Ureter (tissue), 1 donor: Measurements from ENCODE around the gene ANKRD40. TPM values are rescaled to one million over a fixed set of nuclear protein-coding genes. Genes with fewer than 3 reads are reported as not detected.
"Not testable (repeated sequence)": the region's sequence is repeated elsewhere in the genome, so short reads cannot be mapped to it uniquely, and the experiment has no call there.

Source experiments
- DNase-seq: peaks from one replicate; pipeline ENCODE4 v3.0.0-alpha.2; 2020; ENCODE audit warnings: low spot score
- total RNA-seq: library from RNA; stranded (reverse); gene quantifications from one replicate; pipeline ENCODE4 v1.2.4, GENCODE V29; 2023
- donor health status: DM: yes; HTN: yes; CAD: no.

Gene ANKRD40
- total RNA-seq, 1 donor from 2014 or later = 42.5 TPM

GRCh38 chr17:50712641-50713040, 4.9 kb upstream of the ANKRD40 start:
- no peak for DNase-seq

- no peak for DNase-seq
These were observed 2.9 kb upstream of the ANKRD40 start for GRCh38 chr17:50710650-50711049.

- DNase-seq = no peak
These were observed 2.3 kb upstream of the ANKRD40 start for GRCh38 chr17:50710025-50710424.

GRCh38 chr17:50709053-50709452, 1.3 kb upstream of the ANKRD40 start:
- DNase-seq = not testable (repeated sequence)

GRCh38 chr17:50708050-50709000, 611 bp upstream of the ANKRD40 start:
- DNase-seq = no peak

DNA sequence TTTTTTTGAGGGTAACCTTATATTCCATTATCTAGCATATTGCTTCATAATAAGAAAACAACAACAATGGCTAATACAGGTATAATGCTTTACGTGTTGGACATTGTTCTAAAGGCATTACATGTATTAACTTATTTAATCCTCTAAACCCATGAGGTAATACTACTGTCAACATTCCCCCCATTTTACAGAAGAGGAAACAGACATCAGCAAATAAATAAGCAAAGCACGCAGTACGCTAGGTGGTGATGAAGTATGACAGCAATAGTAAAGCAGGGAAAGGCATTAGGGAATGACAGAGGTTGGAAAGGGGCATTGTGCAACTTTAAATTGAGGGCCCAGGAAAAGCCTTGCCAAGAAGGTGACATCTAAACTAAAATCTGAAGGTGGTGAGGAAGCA, 4.6 kb downstream of the ANKRD40 start:
- no peak for DNase-seq

DNA sequence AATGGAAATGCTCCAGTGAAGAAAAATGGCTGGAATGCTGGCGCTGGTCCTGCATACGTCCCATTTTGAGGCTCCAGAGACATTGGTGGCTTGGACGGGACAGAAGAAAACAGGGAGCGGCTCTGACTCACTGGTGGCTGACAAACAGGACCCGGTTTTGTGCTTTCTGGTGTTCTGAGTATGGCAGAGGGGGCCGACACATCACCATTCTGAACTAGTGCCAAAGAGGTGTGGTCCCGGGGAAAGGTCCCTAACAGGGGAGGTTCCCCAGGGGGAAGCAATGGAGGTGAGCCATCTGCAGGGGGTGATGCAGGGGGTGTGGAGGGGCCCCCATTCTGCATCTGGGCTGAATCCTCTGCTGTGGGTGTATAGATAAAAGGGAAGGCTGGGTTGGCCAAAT, 8.3 kb downstream of the ANKRD40 start:
- DNase-seq = peak; percentile 67

- no peak for DNase-seq
These were observed 9.9 kb downstream of the ANKRD40 start for GRCh38 chr17:50697663-50698272.

DNA sequence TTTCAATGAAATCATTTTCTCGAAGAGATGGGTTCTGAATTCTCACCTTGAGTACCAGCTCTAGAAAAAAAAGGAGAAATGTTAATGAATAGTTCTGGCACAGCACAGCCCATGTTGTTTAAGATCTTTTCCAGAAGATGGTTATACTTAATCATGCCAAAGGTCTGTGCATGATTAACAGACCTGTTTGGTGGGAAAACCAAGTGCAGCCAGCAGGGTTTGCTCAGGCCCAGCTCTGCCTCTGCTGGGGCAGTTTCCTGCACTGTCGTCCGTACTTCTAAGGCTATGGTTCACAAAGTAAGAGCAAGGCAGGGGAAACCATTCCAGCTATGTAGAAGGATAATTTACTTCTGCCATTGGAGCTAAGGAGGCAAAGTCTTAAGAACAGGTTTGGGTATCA, 10.7 kb downstream of the ANKRD40 start:
- no peak for DNase-seq

GRCh38 chr17:50696365-50696879, 11.3 kb downstream of the ANKRD40 start:
- no peak for DNase-seq

- no peak for DNase-seq
These were observed 14.6 kb downstream of the ANKRD40 start for GRCh38 chr17:50693036-50693682.

- DNase-seq = no peak
These were observed 15.2 kb downstream of the ANKRD40 start for GRCh38 chr17:50692448-50693035.

GRCh38 chr17:50691550-50692447, 15.9 kb downstream of the ANKRD40 start:
- no peak for DNase-seq

DNA sequence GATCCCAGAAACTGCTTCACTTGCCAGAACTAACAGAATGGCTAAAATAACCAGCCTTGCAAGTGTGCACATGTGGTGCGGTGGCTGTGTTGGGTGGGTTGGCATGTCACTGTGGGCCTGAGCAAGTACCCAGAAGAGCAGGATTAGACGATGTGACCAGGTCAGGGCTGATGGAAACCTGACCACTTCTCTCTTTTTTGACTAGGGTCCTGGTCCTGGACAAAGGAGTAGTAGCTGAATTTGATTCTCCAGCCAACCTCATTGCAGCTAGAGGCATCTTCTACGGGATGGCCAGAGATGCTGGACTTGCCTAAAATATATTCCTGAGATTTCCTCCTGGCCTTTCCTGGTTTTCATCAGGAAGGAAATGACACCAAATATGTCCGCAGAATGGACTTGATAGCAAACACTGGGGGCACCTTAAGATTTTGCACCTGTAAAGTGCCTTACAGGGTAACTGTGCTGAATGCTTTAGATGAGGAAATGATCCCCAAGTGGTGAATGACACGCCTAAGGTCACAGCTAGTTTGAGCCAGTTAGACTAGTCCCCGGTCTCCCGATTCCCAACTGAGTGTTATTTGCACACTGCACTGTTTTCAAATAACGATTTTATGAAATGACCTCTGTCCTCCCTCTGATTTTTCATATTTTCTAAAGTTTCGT, 16.7 kb downstream of the ANKRD40 start:
- DNase-seq = no peak

- DNase-seq = no peak
These were observed 17.5 kb downstream of the ANKRD40 start for GRCh38 chr17:50689956-50690886.

DNA sequence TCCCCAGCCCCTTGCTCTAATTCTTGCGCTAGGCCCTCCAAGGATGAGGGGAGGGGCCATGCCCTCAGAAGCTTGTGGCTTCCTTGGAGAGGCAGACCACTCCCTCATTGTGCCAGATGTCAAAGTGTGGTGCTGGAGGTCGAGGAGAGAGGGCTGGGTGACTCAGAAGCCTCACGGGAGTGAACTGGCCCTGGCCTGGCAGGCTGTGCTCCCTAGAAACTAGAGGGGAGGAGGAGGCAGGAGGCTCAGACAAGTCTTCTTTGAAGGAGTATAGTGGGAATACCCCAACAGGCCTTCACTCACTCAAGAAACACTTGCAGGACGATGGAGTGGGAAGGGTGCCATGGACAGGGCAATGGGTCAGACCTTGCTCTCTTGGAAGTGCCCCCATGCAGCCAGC, 18.5 kb downstream of the ANKRD40 start:
- no peak for DNase-seq

DNA sequence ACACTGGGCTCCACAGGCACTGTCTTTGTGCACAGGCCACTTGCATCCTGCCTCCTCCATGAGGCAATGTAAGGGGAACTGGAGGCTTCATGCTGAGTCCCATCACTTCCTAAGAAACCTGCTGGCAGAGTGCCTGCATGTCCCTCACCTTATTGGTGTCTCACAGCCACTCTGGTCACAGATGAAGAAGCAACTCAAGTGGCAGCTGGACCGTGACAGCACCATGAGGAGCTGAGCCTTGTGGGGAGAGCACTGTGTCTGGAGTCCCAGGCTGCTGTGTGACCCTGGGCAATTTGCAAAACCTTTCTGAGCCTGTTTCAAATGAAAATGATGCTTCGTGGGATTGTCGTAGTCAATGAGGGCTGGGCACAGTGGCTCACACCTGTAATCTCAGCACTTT, 19.5 kb downstream of the ANKRD40 start:
- DNase-seq = no peak

DNA sequence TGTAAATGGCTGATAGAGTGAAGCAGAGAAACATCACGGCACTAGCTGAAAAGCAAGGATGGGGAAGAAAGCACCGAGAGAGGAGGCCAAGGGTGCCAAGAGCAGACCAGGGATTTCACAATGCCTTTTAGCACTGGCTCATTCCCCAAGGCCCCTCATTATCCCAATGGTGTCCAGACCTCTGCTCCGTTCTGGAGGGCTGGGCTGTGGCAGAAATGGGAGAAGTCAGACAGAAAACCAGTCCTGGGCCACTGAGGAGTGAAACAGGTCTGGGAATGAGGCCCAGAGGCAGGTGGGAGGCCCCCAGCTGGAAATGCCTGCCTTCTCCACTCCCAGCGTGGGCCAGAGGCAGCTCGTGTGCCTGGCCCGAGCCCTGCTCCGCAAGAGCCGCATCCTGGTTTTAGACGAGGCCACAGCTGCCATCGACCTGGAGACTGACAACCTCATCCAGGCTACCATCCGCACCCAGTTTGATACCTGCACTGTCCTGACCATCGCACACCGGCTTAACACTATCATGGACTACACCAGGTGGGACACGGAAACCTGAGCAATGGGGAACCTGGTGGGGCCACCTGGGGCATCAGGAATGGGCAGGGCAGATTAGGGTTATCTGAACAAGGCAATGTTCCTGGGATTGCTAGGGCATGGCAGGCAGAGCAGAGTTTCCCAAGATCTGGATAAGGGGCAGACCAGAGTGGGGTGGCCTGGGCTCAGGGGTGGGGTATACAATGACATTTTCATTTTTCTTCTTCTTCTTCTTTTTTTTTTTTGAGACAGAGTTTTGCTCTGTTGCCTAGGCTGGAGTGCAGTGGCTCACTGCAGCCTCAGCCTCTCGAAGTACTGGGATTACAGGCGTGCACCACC, 20.3 kb downstream of the ANKRD40 start:
- DNase-seq = no peak
